Stomach (tissue), 9 donors: ENCODE measurements around the gene INO80. TPM values are rescaled to one million over a fixed set of nuclear protein-coding genes. Genes with fewer than 3 reads are reported as not detected.
A peak's percentile ranks its signal among the peaks of the same experiment; 100 is the strongest.
"Not testable (repeated sequence)": the region's sequence is repeated elsewhere in the genome, so short reads cannot be mapped to it uniquely, and the experiment has no call there.

Source experiments
- DNase-seq, 2 donors: peaks; one replicate each; pipeline versions ENCODE4 v3.0.0 to v3.0.0-alpha.2; 2013 to 2019
- H3K27ac ChIP-seq, 5 donors: fragments of 200-600 bp in 4 of 5; sonication (generic) in 4 of 5; one replicate each; pipeline ENCODE4 v1.5.1; 2013 to 2019; ENCODE audit warnings: mild to moderate bottlenecking in 1 of 5, moderate library complexity in 1 of 5
- H3K27me3 ChIP-seq, 3 donors: fragments of 200-600 bp; sonication (generic); one replicate each; pipeline ENCODE4 v1.5.1; 2017 to 2019; ENCODE audit warnings: mixed run types in 1 of 3
- H3K36me3 ChIP-seq, 4 donors: fragments of 200-600 bp; sonication (generic); 1 replicate in 3 of 4; 2 replicates in 1 of 4; pipeline ENCODE4 v1.5.1; 2016 to 2019
- H3K4me1 ChIP-seq, 4 donors: fragments of 200-600 bp; sonication (generic); one replicate each; pipeline ENCODE4 v1.5.1; 2016 to 2019
- H3K4me3 ChIP-seq, 4 donors: fragments of 200-600 bp; sonication (generic) in 3 of 4; one replicate each; pipeline ENCODE4 v1.5.1; 2016 to 2019; ENCODE audit warnings: mild to moderate bottlenecking in 1 of 4
- H3K9me3 ChIP-seq, 4 donors: fragments of 200-600 bp; sonication (generic); one replicate each; pipeline ENCODE4 v1.5.1; 2016 to 2019
- EP300 ChIP-seq: sonication (generic); formaldehyde crosslinking; IDR thresholded peaks from one replicate; pipeline ENCODE4 v1.6.1; 2017; ENCODE audit warnings: antibody characterized with exemption
- POLR2A ChIP-seq, 4 donors: fragments of 450-650 bp; IDR thresholded peaks; one replicate each; pipeline ENCODE4 v1.6.1; 2016; ENCODE audit warnings: antibody characterized with exemption in 4 of 4, control low read depth in 2 of 4, mild to moderate bottlenecking in 1 of 4, moderate library complexity in 1 of 4
- POLR2AphosphoS5 ChIP-seq, 3 donors: sonication (generic); formaldehyde crosslinking; IDR thresholded peaks; one replicate each; pipeline ENCODE4 v1.6.1; 2016; ENCODE audit warnings: antibody characterized with exemption in 3 of 3
- WGBS, 5 donors: extraction: QIAGEN DNeasy Blood & Tissue Kit in 3 of 5; methylation state at CpG; one replicate each; pipeline versions ENCODE4 v1.1.5 to v1.1.7; 2013 to 2018; 5-methylcytosine and 5-hydroxymethylcytosine counted together
- intact Hi-C: fragments of 100-400 bp; cut with DNase I; formaldehyde crosslinking; loops from one replicate; pipeline ENCODE4 v1.15.1; 2023; ENCODE audit warnings: low total_unique reads
- polyA plus RNA-seq, 3 donors: library from polyadenylated mRNA; stranded (reverse); fragments of 200-250 nt; gene quantifications; one replicate each; pipeline ENCODE4 v1.2.3, GENCODE V29; 2013
- total RNA-seq, 5 donors: library from RNA; depleted of rRNA; stranded (reverse); fragments of >200 nt; gene quantifications; one replicate each; pipeline versions ENCODE4 v1.1.0 to v1.2.3, GENCODE V29; 2014 to 2016
- TF ChIP-seq, protein P1 (sequence below), 7 experiments: fragments of 450-650 bp in 4 of 7; fragments of 200-600 bp in 3 of 7; sonication (generic) in 3 of 7; IDR thresholded peaks; one replicate each; pipeline ENCODE4 v1.5.1; 2016 to 2019; ENCODE audit warnings: antibody characterized with exemption in 7 of 7, control low read depth in 2 of 7, mild to moderate bottlenecking in 1 of 7
- donor health status: healthy with polysubstance abuse.
- donor health status: Bipolar disorder and iron deficiency.
- donor health status: healthy.

Gene INO80
- total and polyA plus RNA-seq, 8 donors: 4.6 to 40.8 (median 29.2) TPM

DNA sequence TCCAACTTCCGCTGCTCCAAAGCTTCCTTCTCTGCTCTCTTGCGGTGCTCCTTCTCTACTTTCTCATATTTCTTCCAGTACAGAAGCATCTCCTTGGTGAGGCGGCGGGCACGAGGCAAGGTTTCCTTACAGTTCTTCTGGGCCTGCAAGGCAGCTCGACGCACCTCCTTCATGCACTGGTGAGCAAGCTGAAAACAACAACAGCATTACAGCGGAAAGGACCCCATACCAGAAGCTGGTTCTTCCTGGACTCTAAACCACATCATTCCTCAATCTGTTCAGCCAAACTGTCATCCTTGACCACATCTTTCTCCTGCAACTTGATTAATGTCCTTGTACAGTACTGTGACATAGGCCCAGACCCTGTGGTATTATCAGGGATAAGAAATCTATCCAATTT is 36.4 kb downstream of the INO80 start:
- no peaks in the 10 kb centered on the region for H3K4me1 ChIP-seq
- no peak overlapping the region for H3K27ac ChIP-seq
- 87 to 95% (median 91%) methylated on average over 8 of the region's 8 CpGs for WGBS, 5 donors
- intact Hi-C loops: no loop called here
- no peaks in the 10 kb centered on the region for H3K9me3 ChIP-seq
- no peak overlapping the region for H3K4me3 ChIP-seq
- TF ChIP-seq POLR2AphosphoS5 (IDR thresholded peaks at IDR 0.05) (no peak), EP300 (no peak), POLR2A (IDR thresholded peaks at IDR 0.05) (no peak)
- TF ChIP-seq, protein P1, sequence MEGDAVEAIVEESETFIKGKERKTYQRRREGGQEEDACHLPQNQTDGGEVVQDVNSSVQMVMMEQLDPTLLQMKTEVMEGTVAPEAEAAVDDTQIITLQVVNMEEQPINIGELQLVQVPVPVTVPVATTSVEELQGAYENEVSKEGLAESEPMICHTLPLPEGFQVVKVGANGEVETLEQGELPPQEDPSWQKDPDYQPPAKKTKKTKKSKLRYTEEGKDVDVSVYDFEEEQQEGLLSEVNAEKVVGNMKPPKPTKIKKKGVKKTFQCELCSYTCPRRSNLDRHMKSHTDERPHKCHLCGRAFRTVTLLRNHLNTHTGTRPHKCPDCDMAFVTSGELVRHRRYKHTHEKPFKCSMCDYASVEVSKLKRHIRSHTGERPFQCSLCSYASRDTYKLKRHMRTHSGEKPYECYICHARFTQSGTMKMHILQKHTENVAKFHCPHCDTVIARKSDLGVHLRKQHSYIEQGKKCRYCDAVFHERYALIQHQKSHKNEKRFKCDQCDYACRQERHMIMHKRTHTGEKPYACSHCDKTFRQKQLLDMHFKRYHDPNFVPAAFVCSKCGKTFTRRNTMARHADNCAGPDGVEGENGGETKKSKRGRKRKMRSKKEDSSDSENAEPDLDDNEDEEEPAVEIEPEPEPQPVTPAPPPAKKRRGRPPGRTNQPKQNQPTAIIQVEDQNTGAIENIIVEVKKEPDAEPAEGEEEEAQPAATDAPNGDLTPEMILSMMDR (IDR thresholded peaks at IDR 0.05): no peak
- peaks cover 67 to 100% (median 100%) of the 10 kb centered on the region in 4 donors for H3K36me3 ChIP-seq
- no peaks in the 10 kb centered on the region for H3K27me3 ChIP-seq
- peak in 1 of 2 donors; percentile 3 for DNase-seq

DNA sequence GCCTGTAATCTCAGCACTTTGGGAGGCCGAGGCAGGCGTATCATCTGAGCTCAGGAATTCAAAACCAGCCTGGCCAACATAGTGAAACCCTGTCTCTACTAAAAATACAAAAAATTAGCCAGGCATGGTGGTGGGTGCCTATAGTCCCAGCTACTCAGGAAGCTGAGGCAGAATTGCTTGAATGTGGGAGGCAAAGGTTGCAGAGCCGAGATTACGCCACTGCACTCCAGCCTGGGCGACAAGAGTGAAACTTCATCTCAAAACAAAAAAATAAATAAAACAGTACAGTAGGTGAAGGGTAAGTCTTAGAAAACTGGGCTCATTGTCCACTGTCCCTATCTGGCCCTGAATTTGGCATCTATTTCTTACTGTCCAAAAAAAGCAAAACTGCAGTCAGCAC is 37.2 kb downstream of the INO80 start:
- H3K27ac ChIP-seq, H3K27me3 ChIP-seq, H3K9me3 ChIP-seq, H3K4me1 ChIP-seq, DNase-seq, intact Hi-C loops, H3K4me3 ChIP-seq: not testable (repeated sequence)
- peaks cover 66 to 100% (median 100%) of the 10 kb centered on the region in 4 donors for H3K36me3 ChIP-seq
- WGBS, 5 donors: 88 to 94% (median 93%) methylated on average over 5 of the region's 5 CpGs

DNA sequence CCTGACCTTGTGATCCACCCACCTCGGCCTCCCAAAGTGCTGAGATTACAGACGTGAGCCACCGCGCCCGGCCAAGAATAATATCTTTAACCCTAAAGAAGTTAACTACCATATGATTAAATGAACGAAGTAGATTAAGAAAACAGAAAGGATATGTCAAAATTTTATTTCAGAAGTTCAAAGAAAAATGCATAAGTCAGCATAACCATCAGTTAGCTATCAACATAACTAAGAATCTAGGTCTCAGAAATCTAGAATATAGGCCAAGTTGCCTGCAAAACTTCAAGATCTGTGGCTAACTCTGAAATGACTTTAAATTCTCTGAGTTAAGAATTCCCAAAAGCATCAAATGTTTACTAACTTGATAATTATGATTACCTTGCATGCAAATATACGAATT is 38.0 kb downstream of the INO80 start:
- Histone ChIP-seq H3K27ac (no peak overlapping the region), H3K9me3 (no peaks in the 10 kb centered on the region), H3K4me3 (no peak overlapping the region), H3K4me1 (no peaks in the 10 kb centered on the region), H3K36me3 (peaks cover 70 to 100% (median 100%) of the 10 kb centered on the region in 4 donors), H3K27me3 (no peaks in the 10 kb centered on the region)
- no peak for TF ChIP-seq POLR2AphosphoS5 (IDR thresholded peaks at IDR 0.05)
- TF ChIP-seq POLR2A (IDR thresholded peaks at IDR 0.05): no peak
- no peak for TF ChIP-seq EP300
- TF ChIP-seq, protein P1 (IDR thresholded peaks at IDR 0.05): no peak
- WGBS, 5 donors: 83 to 93% (median 85%) methylated on average over 7 of the region's 7 CpGs
- DNase-seq: no peak
- intact Hi-C loops: no loop called here

DNA sequence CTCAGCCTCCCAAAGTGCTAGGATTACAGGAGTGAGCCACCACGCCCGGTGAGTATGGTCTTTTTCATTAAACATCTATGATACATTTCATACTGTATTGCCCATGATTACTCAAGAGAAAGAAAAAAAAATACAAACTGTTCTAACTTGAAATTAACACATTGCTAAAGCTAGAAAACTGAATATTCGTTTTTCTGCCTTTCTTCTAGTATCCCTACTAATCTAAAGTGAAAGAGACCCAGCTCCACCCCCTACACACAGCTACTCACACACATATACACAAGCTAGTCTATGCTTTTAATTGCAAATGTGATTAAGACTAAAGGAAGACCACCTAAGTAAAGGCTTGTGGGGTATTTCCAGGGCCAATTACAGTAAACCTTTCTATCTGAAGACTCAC is 43.1 kb downstream of the INO80 start:
- H3K4me3 ChIP-seq: no peak overlapping the region
- H3K27me3 ChIP-seq: no peaks in the 10 kb centered on the region
- H3K36me3 ChIP-seq: peaks cover 70 to 100% (median 100%) of the 10 kb centered on the region in 4 donors
- H3K4me1 ChIP-seq: no peaks in the 10 kb centered on the region
- TF ChIP-seq, protein P1 (IDR thresholded peaks at IDR 0.05): no peak
- no peak for TF ChIP-seq EP300
- no peak for TF ChIP-seq POLR2AphosphoS5 (IDR thresholded peaks at IDR 0.05)
- TF ChIP-seq POLR2A (IDR thresholded peaks at IDR 0.05): no peak
- H3K27ac ChIP-seq: no peak overlapping the region
- intact Hi-C loops: no loop called here
- 95 to 99% (median 98%) methylated on average over 3 of the region's 3 CpGs for WGBS, 5 donors
- H3K9me3 ChIP-seq: no peaks in the 10 kb centered on the region
- DNase-seq: no peak

DNA sequence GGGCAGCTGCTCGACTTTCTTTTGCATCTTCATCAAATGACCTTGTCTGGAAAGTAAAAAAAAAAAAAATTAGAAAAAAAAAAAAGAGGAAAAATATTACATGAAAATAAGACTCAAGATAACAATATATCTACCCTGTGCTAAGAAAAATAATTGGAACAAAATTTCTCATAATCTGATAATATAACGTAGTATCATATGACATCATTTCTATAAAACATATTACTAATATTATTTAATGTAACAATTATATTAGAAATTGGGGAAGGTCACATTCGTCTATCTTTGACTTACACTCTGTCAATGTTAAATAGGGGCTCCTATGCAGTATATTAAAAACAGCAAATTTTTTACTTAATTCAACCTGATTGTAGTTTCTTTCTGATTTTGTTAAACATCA is 44.1 kb downstream of the INO80 start:
- H3K27me3 ChIP-seq: no peaks in the 10 kb centered on the region
- WGBS, 5 donors: 92 to 99% (median 96%) methylated on average over 3 of the region's 3 CpGs
- H3K4me1 ChIP-seq: no peaks in the 10 kb centered on the region
- TF ChIP-seq POLR2AphosphoS5 (IDR thresholded peaks at IDR 0.05) (no peak), EP300 (no peak), POLR2A (IDR thresholded peaks at IDR 0.05) (no peak)
- TF ChIP-seq, protein P1 (IDR thresholded peaks at IDR 0.05): no peak
- H3K9me3 ChIP-seq: no peaks in the 10 kb centered on the region
- peaks cover 74 to 100% (median 99%) of the 10 kb centered on the region in 4 donors for H3K36me3 ChIP-seq
- intact Hi-C loops: no loop called here
- no peak for DNase-seq
- H3K27ac ChIP-seq: no peak overlapping the region
- H3K4me3 ChIP-seq: no peak overlapping the region
